ENCODE measurements around the gene PGF. TPM values are rescaled to one million over a fixed set of nuclear protein-coding genes. Genes with fewer than 3 reads are reported as not detected.
A peak's percentile ranks its signal among the peaks of the same experiment; 100 is the strongest.

Gene PGF
- total and polyA plus RNA-seq, 4 donors = 3.0 to 10.0 (median 6.8) TPM

DNA sequence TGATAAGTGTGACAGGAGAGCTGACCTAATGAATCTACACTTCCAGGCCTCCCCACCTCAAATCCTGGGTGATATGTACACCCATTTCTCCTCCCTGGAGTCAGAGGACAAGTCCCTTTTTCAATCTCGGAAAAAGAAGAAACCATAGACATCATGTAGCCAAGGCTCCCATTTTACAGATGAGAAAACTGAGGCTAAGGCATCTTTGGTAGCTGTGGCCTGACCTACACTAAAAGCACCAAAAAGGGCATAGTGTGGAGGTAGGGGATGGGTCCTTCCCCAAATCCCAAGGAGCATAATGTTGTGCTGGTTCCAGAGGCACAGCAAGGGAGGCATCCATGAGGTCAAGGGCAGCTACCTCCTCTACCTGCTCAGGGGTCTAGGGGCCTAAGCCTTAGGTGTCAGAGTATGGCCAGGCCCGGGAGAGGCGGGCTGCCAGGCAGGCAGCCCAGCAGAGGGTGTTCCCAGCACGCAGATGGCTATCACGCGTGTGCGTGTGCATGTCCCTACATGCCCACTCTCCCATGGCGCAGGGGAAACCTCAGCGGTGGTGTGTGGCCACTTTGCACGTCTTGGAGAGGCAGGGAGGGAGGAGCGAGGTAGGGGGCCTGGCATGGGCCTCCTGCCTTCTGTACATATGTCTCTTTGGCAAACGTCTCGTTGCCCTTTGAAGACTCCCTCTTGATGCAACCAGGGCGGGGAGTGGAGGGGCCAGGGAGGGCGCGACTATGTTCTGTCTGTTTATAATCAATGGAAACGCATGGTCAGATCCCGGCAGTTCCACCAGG, 2.5 kb downstream of the PGF start:
- ATAC-seq (ENCODE audit: insufficient read depth, low FRiP score) = no peak

DNA sequence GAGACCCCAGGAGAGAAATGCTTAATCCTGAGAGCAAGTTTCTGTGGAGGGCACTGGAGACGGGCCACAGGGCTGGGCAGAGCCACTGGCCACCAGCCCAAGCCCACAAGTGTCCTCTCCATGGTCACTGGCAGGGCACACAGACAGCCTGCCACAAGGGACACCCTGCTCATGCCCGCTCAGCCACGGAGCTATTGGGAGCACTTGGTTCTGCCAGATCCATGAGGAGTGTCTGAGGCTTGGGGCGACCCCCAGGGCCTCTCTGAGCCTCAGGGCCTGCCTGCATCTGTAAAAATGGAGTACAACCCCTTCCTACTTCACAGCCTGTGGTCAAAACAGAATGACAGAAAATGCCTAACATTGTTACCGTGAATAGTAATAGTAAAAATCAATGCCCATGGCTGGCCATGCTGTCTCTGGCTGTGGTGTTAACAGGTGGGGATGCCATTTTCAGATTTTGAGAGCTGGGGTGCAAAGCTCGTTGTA, 3.2 kb downstream of the PGF start:
- Histone ChIP-seq H3K4me1 (ENCODE audit: control insufficient read depth in 5 of 5, insufficient read depth in 5 of 5, low read length in 5 of 5) (peaks cover 0 to 61% (median 13%) of the 10 kb centered on the region in 5 donors), H3K9me3 (ENCODE audit: control insufficient read depth in 4 of 4, insufficient read depth in 3 of 4, low read length in 3 of 4) (no peaks in the 10 kb centered on the region), H3K27me3 (ENCODE audit: control insufficient read depth in 3 of 3, insufficient read depth in 3 of 3, low read length in 2 of 3) (no peaks in the 10 kb centered on the region), H3K4me3 (no peak overlapping the region), H3K27ac (ENCODE audit: low read depth in 1 of 2, low read length in 1 of 2) (no peak overlapping the region), H3K36me3 (ENCODE audit: control insufficient read depth in 4 of 4, insufficient read depth in 4 of 4, low read length in 4 of 4) (peaks cover 0 to 17% (median 4%) of the 10 kb centered on the region in 4 donors), H3K9ac (ENCODE audit: insufficient read depth in 1 of 2, low read length in 2 of 2) (no peak overlapping the region)
- DNase-seq (no peak), ATAC-seq (ENCODE audit: insufficient read depth, low FRiP score) (no peak)
- TF ChIP-seq, protein P1, sequence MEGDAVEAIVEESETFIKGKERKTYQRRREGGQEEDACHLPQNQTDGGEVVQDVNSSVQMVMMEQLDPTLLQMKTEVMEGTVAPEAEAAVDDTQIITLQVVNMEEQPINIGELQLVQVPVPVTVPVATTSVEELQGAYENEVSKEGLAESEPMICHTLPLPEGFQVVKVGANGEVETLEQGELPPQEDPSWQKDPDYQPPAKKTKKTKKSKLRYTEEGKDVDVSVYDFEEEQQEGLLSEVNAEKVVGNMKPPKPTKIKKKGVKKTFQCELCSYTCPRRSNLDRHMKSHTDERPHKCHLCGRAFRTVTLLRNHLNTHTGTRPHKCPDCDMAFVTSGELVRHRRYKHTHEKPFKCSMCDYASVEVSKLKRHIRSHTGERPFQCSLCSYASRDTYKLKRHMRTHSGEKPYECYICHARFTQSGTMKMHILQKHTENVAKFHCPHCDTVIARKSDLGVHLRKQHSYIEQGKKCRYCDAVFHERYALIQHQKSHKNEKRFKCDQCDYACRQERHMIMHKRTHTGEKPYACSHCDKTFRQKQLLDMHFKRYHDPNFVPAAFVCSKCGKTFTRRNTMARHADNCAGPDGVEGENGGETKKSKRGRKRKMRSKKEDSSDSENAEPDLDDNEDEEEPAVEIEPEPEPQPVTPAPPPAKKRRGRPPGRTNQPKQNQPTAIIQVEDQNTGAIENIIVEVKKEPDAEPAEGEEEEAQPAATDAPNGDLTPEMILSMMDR (IDR thresholded peaks at IDR 0.05; ENCODE audit: control extremely low read depth, extremely low read depth) = no peak
- WGBS, 2 donors = 83 to 90% methylated on average over 6 of the region's 6 CpGs

More for the DNA sequence above, 2.5 kb downstream of the PGF start:
- 77 to 80% methylated on average over 18 of the region's 18 CpGs for WGBS, 2 donors
- H3K27me3 ChIP-seq (ENCODE audit: control insufficient read depth in 3 of 3, insufficient read depth in 3 of 3, low read length in 2 of 3) = no peaks in the 10 kb centered on the region
- peaks cover 0 to 61% (median 13%) of the 10 kb centered on the region in 5 donors for H3K4me1 ChIP-seq (ENCODE audit: control insufficient read depth in 5 of 5, insufficient read depth in 5 of 5, low read length in 5 of 5)
- no peaks in the 10 kb centered on the region for H3K9me3 ChIP-seq (ENCODE audit: control insufficient read depth in 4 of 4, insufficient read depth in 3 of 4, low read length in 3 of 4)
- H3K9ac ChIP-seq (ENCODE audit: insufficient read depth in 1 of 2, low read length in 2 of 2) = no peak overlapping the region
- no peak overlapping the region for H3K27ac ChIP-seq (ENCODE audit: low read depth in 1 of 2, low read length in 1 of 2)
- peaks cover 0 to 15% (median 3%) of the 10 kb centered on the region in 4 donors for H3K36me3 ChIP-seq (ENCODE audit: control insufficient read depth in 4 of 4, insufficient read depth in 4 of 4, low read length in 4 of 4)
- TF ChIP-seq, protein P1 (IDR thresholded peaks at IDR 0.05; ENCODE audit: control extremely low read depth, extremely low read depth) = no peak
- DNase-seq = peak in 2 of 3 donors; percentile 46 to 59
- no peak overlapping the region for H3K4me3 ChIP-seq

DNA sequence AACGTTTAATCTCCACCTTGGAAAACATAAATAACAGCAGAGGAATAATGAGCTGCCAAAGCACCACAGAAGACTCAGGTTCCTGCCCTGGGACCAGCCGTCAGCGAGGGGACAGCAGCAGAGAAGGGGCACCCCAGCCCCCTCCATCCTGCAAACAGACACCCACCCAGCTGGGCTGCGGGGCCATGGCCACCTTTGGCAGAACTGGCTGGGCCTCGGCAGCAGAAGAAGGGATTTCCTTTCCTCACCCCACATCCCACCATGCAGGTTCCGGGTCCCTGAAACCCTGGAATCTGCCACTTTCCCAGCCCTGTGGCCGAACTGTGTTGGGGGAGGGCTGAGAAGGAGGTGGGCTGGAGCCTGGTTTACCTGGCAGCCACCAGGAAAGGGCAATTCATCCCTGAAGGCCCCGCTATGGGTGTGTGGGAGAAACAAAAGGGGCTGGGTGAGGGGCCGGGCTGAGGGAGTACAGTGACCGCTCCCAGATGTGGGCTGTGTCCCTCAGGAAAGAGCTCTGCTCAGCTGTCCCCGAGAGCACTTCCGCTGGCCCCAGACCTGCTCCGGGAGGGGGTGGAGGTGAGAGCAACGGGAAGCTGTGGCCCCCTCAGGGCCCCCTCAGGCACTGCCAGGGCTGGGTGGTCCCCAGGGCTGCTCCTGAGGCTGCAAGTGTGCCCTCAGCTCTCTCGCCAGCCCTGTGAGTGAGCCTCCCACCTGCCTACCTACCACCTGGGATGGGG, 3.8 kb downstream of the PGF start:
- TF ChIP-seq, protein P1 (IDR thresholded peaks at IDR 0.05; ENCODE audit: control extremely low read depth, extremely low read depth) = no peak
- peaks cover 0 to 64% (median 13%) of the 10 kb centered on the region in 5 donors for H3K4me1 ChIP-seq (ENCODE audit: control insufficient read depth in 5 of 5, insufficient read depth in 5 of 5, low read length in 5 of 5)
- no peak for DNase-seq
- no peak overlapping the region for H3K27ac ChIP-seq (ENCODE audit: low read depth in 1 of 2, low read length in 1 of 2)
- peaks cover 0 to 19% (median 5%) of the 10 kb centered on the region in 4 donors for H3K36me3 ChIP-seq (ENCODE audit: control insufficient read depth in 4 of 4, insufficient read depth in 4 of 4, low read length in 4 of 4)
- no peak overlapping the region for H3K4me3 ChIP-seq
- no peak for ATAC-seq (ENCODE audit: insufficient read depth, low FRiP score)
- WGBS, 2 donors = 61 to 66% methylated on average over 15 of the region's 15 CpGs
- no peaks in the 10 kb centered on the region for H3K9me3 ChIP-seq (ENCODE audit: control insufficient read depth in 4 of 4, insufficient read depth in 3 of 4, low read length in 3 of 4)
- no peak overlapping the region for H3K9ac ChIP-seq (ENCODE audit: insufficient read depth in 1 of 2, low read length in 2 of 2)
- H3K27me3 ChIP-seq (ENCODE audit: control insufficient read depth in 3 of 3, insufficient read depth in 3 of 3, low read length in 2 of 3) = no peaks in the 10 kb centered on the region
